ENCODE results near the gene NPIPB6.
"Not testable (repeated sequence)": the region's sequence is repeated elsewhere in the genome, so short reads cannot be mapped to it uniquely, and the experiment has no call there.

Gene NPIPB6

DNA sequence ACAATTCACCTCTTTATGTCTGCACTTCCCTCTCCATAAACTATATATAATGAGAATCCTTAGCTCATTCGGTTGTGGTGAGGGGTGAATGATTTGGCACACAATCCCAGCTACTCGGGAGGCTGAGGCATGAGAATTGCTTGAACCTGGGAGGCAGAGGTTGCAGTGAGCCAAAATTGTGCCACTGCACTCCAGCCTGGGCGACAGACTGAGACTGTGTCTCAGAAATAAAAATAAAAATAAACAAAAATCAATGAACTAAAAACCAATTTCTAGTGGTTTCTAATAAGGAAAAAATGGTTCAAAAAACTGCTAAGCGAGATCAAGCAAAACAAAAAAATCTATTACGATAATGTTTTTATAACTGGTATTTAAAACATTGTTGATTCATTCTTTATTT is at the start of gene NPIPB6:
TSS of gene NPIPB6 (minus strand) at position 101 of the 400 bp plus-strand sequence. CDS start 686 bp downstream, outside the sequence.
- not testable (repeated sequence) for DNase-seq (ENCODE audit: low spot score)

- DNase-seq (ENCODE audit: low spot score), result not testable (repeated sequence)
Observed at GRCh38 chr16:28403220-28404072, 40.1 kb upstream of the NPIPB6 start, which contains the start of gene EIF3CL. Gene EIF3CL (minus strand): TSS chr16:28403841. CDS start chr16:28403618, 223 bp downstream.

GRCh38 chr16:28392054-28392453 is 28.7 kb upstream of the NPIPB6 start:
- DNase-seq (ENCODE audit: low spot score), result not testable (repeated sequence)

DNA sequence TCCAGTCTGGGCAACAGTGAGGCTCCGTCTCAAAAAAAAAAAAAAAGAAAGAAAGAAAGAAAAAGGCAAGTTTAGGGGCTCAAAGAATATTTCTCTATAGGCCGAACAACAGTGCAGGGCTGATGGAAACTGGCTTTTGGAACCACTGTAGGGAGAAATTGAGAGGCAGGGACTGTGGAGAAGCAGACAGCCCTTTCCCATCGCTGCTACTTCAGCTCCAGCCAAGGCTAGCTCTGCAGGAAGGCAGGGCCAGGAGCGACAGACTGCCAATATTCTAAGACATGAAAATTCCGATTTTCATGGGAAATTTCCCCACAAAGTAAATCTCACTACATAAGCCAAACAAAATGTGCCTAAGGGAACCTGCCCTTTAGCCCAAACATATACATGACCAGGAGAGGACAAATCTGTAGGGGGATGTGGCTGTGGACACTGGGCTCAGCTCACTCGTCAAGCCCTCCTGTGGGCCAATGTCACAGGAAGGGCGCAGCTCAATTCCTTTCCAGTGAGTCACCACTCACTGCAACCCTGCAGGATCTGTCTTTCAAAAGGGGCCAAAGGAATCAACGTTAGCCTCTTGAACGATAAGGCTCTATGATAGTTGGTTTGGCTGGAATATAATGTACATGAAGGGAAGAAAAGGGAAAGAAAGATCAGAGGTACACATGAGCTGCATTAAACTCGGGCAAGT is 19.0 kb upstream of the NPIPB6 start:
- not testable (repeated sequence) for DNase-seq (ENCODE audit: low spot score)

DNA sequence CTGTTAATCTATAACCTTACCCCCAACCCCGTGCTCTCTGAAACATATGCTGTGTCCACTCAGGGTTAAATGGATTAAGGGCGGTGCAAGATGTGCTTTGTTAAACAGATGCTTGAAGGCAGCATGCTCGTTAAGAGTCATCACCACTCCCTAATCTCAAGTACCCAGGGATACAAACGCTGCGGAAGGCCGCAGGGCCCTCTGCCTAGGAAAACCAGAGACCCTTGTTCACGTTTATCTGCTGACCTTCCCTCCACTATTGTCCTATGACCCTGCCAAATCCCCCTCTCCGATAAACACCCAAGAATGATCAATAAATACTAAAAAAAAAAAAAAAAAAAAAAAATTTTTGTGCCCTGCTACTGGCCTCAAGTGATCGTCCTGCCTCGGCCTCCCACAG is 14.5 kb upstream of the NPIPB6 start:
- not testable (repeated sequence) for DNase-seq (ENCODE audit: low spot score)

GRCh38 chr16:28377108-28377625 is 13.9 kb upstream of the NPIPB6 start:
- not testable (repeated sequence) for DNase-seq (ENCODE audit: low spot score)

DNA sequence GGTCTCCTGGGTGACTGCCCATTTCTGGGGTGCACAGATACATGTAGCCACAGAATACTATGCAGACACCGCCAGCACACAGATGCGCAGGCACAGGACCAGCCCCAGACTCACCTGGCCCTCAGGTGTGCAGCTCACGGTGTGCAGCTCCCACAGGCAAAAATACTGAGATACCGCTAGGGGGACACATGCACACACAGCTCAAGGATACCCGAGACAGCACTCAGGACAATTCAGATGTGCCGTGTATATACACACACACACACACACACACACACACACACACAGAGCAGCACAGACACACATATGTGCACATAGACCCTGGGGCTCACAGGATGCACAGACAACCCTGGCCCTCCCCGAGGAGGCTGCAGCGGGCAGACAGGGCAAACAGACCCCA is 11.8 kb upstream of the NPIPB6 start:
- not testable (repeated sequence) for DNase-seq (ENCODE audit: low spot score)

DNA sequence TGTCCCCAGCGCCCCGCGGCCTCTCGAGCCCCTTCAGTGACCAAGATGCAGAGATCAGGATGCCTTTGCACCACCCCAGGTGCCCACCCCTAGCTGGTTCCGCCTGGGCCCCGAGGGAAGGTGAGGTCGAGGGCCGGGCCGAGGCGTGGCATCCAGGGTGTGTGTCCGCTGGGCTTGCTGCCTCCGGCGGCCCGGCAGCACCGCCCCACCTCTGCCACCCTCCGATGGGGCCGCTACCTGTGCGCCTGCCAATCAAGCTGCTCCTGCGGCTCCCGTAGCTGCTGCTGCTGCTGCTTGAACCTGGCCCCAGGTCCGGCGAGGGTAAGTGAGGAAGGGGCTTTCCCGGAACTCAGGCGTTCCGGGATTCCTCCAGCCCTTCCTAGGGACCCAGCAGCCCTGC is 11.0 kb upstream of the NPIPB6 start:
- not testable (repeated sequence) for DNase-seq (ENCODE audit: low spot score)

- not testable (repeated sequence) for DNase-seq (ENCODE audit: low spot score)
Observed at GRCh38 chr16:28367926-28368325, 4.6 kb upstream of the NPIPB6 start.

- not testable (repeated sequence) for DNase-seq (ENCODE audit: low spot score)
Observed at GRCh38 chr16:28364268-28365173, 1.2 kb upstream of the NPIPB6 start.

DNA sequence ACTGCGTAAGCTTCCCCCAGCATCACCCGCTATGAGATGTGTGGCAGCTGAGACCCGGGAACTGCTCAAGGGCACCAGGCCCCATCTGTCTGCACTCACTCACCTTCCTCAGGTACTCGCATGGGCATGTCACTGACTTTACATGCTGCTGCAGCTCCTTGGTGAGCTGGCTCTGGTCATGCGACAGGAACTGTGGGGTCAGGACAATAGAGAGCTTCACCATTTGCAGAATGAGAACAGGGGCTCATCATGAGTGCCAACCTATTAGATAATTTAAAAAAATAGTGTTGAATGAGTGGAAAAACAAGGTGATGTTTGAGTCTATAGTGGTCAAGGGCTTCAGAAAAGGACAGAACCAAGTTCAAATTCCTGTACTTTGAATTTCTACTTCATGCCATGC is 708 bp downstream of the NPIPB6 start:
- DNase-seq (ENCODE audit: low spot score), result not testable (repeated sequence)

GRCh38 chr16:28338230-28338629 is 25.1 kb downstream of the NPIPB6 start:
- DNase-seq (ENCODE audit: low spot score), result not testable (repeated sequence)

DNA sequence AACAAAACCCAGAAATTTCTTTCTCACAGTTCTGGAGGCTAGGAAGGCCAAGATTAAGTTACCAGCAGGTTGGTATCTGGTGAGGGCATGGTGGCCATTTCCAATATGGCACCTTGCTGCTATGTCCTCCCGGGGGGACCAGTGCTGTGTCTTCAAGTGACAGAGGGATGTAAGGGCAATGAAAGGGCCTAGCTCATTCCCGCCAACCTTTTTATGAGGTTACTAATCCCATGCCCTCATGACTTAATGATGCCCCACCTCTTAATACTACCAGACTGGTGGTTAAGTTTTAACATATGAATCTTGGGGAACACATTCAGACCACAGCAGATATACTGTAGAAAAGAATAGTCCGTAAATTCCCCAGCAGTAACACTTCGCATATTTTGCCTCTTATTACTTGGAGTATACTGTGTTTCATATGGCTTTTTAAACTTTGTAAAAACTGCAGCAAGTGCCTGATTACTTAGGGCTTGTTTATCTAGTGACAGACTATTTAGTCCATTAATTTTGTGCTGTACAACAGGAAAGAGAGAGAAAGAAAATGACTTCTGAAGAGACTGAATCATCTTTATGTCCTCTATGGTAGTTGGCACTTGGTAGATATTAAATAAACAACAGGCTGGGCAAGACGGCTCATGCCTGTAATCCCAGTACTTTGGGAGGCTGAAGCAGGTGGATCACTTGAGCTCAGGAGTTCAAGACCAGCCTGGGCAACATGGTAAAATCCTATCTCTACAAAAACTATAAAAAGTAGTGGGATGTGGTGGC is 26.2 kb downstream of the NPIPB6 start:
- DNase-seq (ENCODE audit: low spot score), result not testable (repeated sequence)

DNA sequence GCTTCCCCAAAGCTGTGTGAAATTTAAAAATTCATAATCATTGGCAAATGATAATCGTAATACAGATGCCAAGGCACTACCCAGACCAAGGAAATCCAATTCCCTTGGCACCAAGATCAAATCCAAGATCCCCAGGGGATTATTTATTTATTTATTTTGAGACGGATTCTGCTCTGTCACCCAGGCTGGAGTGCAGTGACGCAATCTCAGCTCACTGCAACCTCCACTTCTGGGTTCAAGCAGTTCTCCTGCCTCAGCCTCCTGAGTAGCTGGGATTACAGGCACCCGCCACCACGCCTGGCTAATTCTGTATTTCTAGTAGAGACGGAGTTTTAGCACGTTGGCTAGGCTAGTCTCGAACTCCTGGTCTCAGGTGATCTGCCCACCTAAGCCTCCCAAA is 27.6 kb downstream of the NPIPB6 start:
- DNase-seq (ENCODE audit: low spot score), result not testable (repeated sequence)

- DNase-seq (ENCODE audit: low spot score), result not testable (repeated sequence)
Observed at GRCh38 chr16:28332632-28333031, 30.7 kb downstream of the NPIPB6 start.

DNA sequence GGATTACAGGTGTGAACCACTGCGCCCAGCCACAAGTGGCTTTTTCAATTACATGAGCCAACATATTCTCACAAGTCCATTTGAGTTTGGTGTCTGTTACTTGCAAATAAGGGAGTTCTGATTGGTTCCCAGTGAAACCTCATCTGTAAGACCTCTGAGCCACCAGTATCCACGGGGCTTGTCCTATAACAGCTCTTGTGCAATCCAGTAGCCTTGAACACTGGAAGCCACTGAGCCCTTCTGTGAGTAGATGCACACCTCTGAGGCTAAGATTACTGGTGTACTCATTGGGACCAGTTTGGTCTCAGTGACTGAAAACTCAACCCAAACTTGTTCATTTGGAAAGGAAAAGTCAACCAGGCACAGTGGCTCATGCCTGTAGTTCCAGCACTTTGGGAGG is 32.3 kb downstream of the NPIPB6 start:
- not testable (repeated sequence) for DNase-seq (ENCODE audit: low spot score)

DNA sequence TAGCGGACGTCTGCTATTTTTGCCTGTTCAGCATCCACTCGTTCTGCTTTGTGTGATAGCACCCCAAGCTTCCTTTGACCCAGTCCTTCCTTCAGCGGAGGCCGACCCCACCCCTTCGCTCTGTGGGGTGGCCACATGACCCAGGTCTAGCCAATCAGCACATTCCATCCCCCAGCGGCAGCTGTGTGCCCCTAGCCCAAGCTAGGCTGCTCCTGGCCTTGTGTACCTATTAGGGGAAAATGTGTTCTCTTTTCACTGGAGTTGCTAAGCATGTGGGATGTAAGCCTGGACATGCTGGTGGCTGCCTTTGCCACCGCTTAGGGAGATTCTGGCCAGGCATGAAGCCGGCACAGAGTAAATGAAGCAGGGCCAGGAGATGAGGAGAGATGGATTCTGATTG is 33.1 kb downstream of the NPIPB6 start:
- peak; percentile 55 for DNase-seq (ENCODE audit: low spot score)

DNA sequence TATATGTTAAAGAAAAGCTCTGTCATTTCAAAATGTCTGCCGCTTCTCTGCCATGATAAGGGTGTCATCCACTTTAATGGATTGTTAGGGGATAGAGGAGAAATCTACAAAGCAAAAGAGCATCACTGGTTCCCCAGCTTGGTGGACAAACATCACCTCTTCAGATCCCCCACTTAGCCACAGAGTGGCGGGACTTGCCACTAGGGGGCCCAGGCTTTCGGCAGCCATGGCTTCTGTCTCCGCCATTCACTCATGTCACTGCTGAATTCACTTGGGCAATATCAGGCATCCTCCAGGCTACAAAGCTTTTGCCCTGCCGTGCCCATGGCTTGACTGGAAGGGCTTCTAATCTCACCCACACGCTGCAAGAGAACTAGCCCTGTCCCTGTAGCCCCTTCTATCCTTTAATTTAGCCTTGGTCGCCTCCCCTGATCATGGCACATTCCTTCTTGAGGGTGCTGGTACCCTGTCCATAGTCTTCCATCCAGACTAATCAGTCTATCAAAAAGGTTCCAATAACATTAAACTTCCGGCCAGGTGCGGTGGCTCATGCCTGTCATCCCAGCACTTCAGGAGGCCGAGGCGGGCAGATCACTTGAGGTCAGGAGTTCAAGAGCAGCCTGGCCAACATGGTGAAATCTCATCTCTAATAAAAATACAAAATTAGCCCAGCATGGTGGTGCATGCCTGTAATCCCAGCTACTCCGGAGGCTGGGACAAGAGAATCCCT is 36.3 kb downstream of the NPIPB6 start:
- DNase-seq (ENCODE audit: low spot score), result peak; percentile 83

GRCh38 chr16:28324887-28325279 is 38.4 kb downstream of the NPIPB6 start:
- DNase-seq (ENCODE audit: low spot score), result no peak

DNA sequence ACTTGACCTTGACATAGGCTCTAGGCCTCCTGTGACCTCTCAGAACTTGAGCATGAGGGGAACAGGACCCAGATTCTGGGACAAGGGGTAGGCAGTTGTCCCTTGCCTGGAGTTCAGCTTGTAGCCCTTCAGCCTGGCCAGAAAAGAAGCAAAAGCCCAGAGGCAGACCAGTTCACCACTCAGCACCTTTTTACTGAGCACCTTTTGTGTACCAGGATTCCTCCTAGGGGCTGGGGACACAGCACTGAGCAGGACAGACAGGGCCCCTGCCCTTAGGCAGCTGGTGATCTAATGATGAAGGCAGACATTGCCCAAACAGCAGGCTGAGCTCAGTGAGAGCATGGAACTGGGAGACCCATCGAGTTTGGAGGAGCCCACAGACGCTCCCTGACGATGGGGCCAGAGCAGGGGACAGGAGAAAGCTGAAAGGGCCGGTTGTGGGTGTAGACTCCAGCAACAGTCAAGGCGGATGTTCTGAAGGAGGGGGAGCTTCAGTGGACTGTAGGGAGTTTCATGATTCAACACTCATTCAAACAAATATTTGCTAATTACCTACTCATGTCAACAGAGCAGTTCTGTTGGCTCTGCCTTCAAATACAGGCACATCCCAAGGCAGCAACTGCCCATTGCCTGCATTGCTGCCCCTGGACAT is 38.9 kb downstream of the NPIPB6 start:
- DNase-seq (ENCODE audit: low spot score), result no peak
